ENCODE results near the gene LDLRAP1. TPM values are rescaled to one million over a fixed set of nuclear protein-coding genes. Genes with fewer than 3 reads are reported as not detected.

Gene LDLRAP1
- total and polyA plus RNA-seq, 8 donors: 17.0 to 28.7 (median 22.4) TPM

- TF ChIP-seq CTCF (IDR thresholded peaks at IDR 0.05): no peak
- no peak for ATAC-seq
- Histone ChIP-seq H3K27ac (no peak overlapping the region), H3K4me3 (no peak overlapping the region), H3K27me3 (no peaks in the 10 kb centered on the region), H3K4me1 (peaks cover 11 to 72% of the 10 kb centered on the region in 2 donors), H3K36me3 (peaks cover 0 to 24% of the 10 kb centered on the region in 2 donors), H3K9me3 (no peaks in the 10 kb centered on the region)
- intact Hi-C loops (cut with DNase I): no loop called here
- no peak for DNase-seq
These were observed 12.3 kb downstream of the LDLRAP1 start for GRCh38 chr1:25555753-25556092.

- no peak for ATAC-seq
- peaks cover 0 to 24% of the 10 kb centered on the region in 2 donors for H3K36me3 ChIP-seq
These were observed 12.8 kb downstream of the LDLRAP1 start for GRCh38 chr1:25556132-25556670.

GRCh38 chr1:25556791-25557476, 13.5 kb downstream of the LDLRAP1 start:
- intact Hi-C loops (cut with DNase I): no loop called here
- H3K4me1 ChIP-seq: peaks cover 15 to 72% of the 10 kb centered on the region in 2 donors
- no peak for TF ChIP-seq CTCF (IDR thresholded peaks at IDR 0.05)
- peak overlapping the region in 1 of 2 donors; percentile 29 for H3K27ac ChIP-seq
- peak; percentile 71 for ATAC-seq
- peaks cover 0 to 24% of the 10 kb centered on the region in 2 donors for H3K36me3 ChIP-seq
- DNase-seq: peak in 1 of 4 donors; percentile 78
- H3K27me3 ChIP-seq: no peaks in the 10 kb centered on the region
- H3K4me3 ChIP-seq: no peak overlapping the region
- no peaks in the 10 kb centered on the region for H3K9me3 ChIP-seq

More at GRCh38 chr1:25556132-25556670, 12.8 kb downstream of the LDLRAP1 start:
- Histone ChIP-seq H3K9me3 (no peaks in the 10 kb centered on the region), H3K27ac (peak overlapping the region in 1 of 2 donors; percentile 29), H3K27me3 (no peaks in the 10 kb centered on the region), H3K4me1 (peaks cover 15 to 72% of the 10 kb centered on the region in 2 donors), H3K4me3 (no peak overlapping the region)
- intact Hi-C loops (cut with DNase I): no loop called here
- no peak for TF ChIP-seq CTCF (IDR thresholded peaks at IDR 0.05)
- peak in 1 of 4 donors; percentile 49 for DNase-seq

GRCh38 chr1:25557543-25557942, 14.1 kb downstream of the LDLRAP1 start:
- Histone ChIP-seq H3K27me3 (no peaks in the 10 kb centered on the region), H3K4me1 (peaks cover 15 to 72% of the 10 kb centered on the region in 2 donors), H3K9me3 (no peaks in the 10 kb centered on the region), H3K27ac (peak overlapping the region in 1 of 2 donors; percentile 29), H3K36me3 (peaks cover 0 to 24% of the 10 kb centered on the region in 2 donors), H3K4me3 (no peak overlapping the region)
- intact Hi-C loops (cut with DNase I): no loop called here
- DNase-seq: no peak
- TF ChIP-seq CTCF (IDR thresholded peaks at IDR 0.05): no peak
- ATAC-seq: no peak

GRCh38 chr1:25559031-25559430, 15.6 kb downstream of the LDLRAP1 start:
- DNase-seq (no peak), ATAC-seq (no peak)
- H3K36me3 ChIP-seq: peaks cover 0 to 37% of the 10 kb centered on the region in 2 donors
- H3K4me1 ChIP-seq: peaks cover 15 to 68% of the 10 kb centered on the region in 2 donors
- intact Hi-C loops (cut with DNase I): no loop called here
- no peaks in the 10 kb centered on the region for H3K9me3 ChIP-seq
- peak overlapping the region in 1 of 2 donors; percentile 50 for H3K27ac ChIP-seq
- H3K4me3 ChIP-seq: no peak overlapping the region
- no peaks in the 10 kb centered on the region for H3K27me3 ChIP-seq
- TF ChIP-seq CTCF (IDR thresholded peaks at IDR 0.05): no peak

Measured in left lung (tissue), 10 donors.